Mesenchymal stem cell (in vitro differentiated cells and primary cell): Measurements from ENCODE around the gene CELSR1.

Source experiments
- DNase-seq: peaks from one replicate; pipeline ENCODE4 v3.0.0-alpha.2; 2013
- H2AFZ ChIP-seq: one replicate; pipeline ENCODE4 v1.6.1; 2013; ENCODE audit warnings: low read depth, mild to moderate bottlenecking, control low read depth, inconsistent platforms, low read length, moderate library complexity
- H2AK5ac ChIP-seq: 2 replicates; pipeline ENCODE4 v1.6.1; 2013; ENCODE audit warnings: low read length, moderate library complexity, mild to moderate bottlenecking, inconsistent platforms; ENCODE audit not compliant: severe bottlenecking
- H2BK120ac ChIP-seq: one replicate; pipeline ENCODE4 v1.6.1; 2013; ENCODE audit warnings: low read depth, mild to moderate bottlenecking, inconsistent platforms, low read length, moderate library complexity
- H2BK12ac ChIP-seq, 2 experiments: one replicate each; pipeline ENCODE4 v1.6.1; 2013; ENCODE audit warnings: inconsistent platforms in 2 of 2, low read length in 2 of 2, mild to moderate bottlenecking in 2 of 2, moderate library complexity in 2 of 2, control low read depth in 1 of 2
- H2BK15ac ChIP-seq: one replicate; pipeline ENCODE4 v1.6.1; 2013; ENCODE audit warnings: mild to moderate bottlenecking, low read depth, inconsistent platforms; ENCODE audit not compliant: poor library complexity, severe bottlenecking
- H2BK5ac ChIP-seq: 2 replicates; pipeline ENCODE4 v1.6.1; 2013; ENCODE audit warnings: low read depth, mild to moderate bottlenecking, low read length, control low read depth, inconsistent platforms; ENCODE audit not compliant: poor library complexity, severe bottlenecking
- H3K14ac ChIP-seq, 2 experiments: one replicate each; pipeline ENCODE4 v1.6.1; 2013; ENCODE audit warnings: inconsistent platforms in 2 of 2, low read length in 2 of 2, control low read depth in 1 of 2, mild to moderate bottlenecking in 1 of 2, moderate library complexity in 1 of 2
- H3K18ac ChIP-seq, 2 experiments: one replicate each; pipeline ENCODE4 v1.6.1; 2013; ENCODE audit warnings: inconsistent platforms in 2 of 2, low read length in 2 of 2, control low read depth in 1 of 2, low read depth in 1 of 2, mild to moderate bottlenecking in 1 of 2
- H3K23ac ChIP-seq, 2 experiments: one replicate each; pipeline ENCODE4 v1.6.1; 2013; ENCODE audit warnings: inconsistent platforms in 2 of 2, low read length in 2 of 2, mild to moderate bottlenecking in 2 of 2, moderate library complexity in 2 of 2, control low read depth in 1 of 2
- H3K27ac ChIP-seq: 2 replicates; pipeline ENCODE4 v1.5.1; 2013; ENCODE audit warnings: mild to moderate bottlenecking, moderate library complexity, low read length, control low read depth, inconsistent platforms; ENCODE audit not compliant: poor library complexity, severe bottlenecking
- H3K27me3 ChIP-seq, 2 experiments: 2 replicates each; pipeline versions ENCODE4 v1.6.1 to v1.7.0; 2013; ENCODE audit warnings: low read length in 2 of 2, mild to moderate bottlenecking in 2 of 2, moderate library complexity in 2 of 2, control low read depth in 1 of 2, inconsistent platforms in 1 of 2; ENCODE audit not compliant: control insufficient read depth in 1 of 2, insufficient read depth in 1 of 2
- H3K36me3 ChIP-seq, 2 experiments: 2 replicates each; pipeline versions ENCODE4 v1.6.1 to v1.7.0; 2013; ENCODE audit warnings: low read length in 2 of 2, control low read depth in 1 of 2, inconsistent platforms in 1 of 2, low read depth in 1 of 2, mild to moderate bottlenecking in 1 of 2; ENCODE audit not compliant: insufficient read depth in 2 of 2, control insufficient read depth in 1 of 2
- H3K4ac ChIP-seq, 2 experiments: one replicate each; pipeline ENCODE4 v1.6.1; 2013; ENCODE audit warnings: inconsistent platforms in 2 of 2, low read length in 2 of 2, mild to moderate bottlenecking in 2 of 2, moderate library complexity in 2 of 2, control low read depth in 1 of 2, low read depth in 1 of 2
- H3K4me1 ChIP-seq: 2 replicates; pipeline ENCODE4 v1.6.1; 2013; ENCODE audit warnings: low read depth, low read length, control low read depth; ENCODE audit not compliant: control insufficient read depth, insufficient read depth
- H3K4me2 ChIP-seq: 2 replicates; pipeline ENCODE4 v1.6.1; 2013; ENCODE audit warnings: low read length, mild to moderate bottlenecking, inconsistent platforms; ENCODE audit not compliant: poor library complexity, severe bottlenecking
- H3K4me3 ChIP-seq, 2 experiments: 2 replicates each; pipeline versions ENCODE4 v1.5.1 to v1.7.0; 2013; ENCODE audit warnings: low read length in 2 of 2, mild to moderate bottlenecking in 2 of 2, control low read depth in 1 of 2, low read depth in 1 of 2; ENCODE audit not compliant: insufficient read depth in 1 of 2
- H3K79me1 ChIP-seq: replicated peaks from 2 replicates; pipeline ENCODE4 v1.6.1; 2013; ENCODE audit warnings: mild to moderate bottlenecking, control low read depth, low read length, inconsistent platforms; ENCODE audit not compliant: poor library complexity, severe bottlenecking
- H3K9ac ChIP-seq: 2 replicates; pipeline ENCODE4 v1.7.0; 2013; ENCODE audit warnings: mild to moderate bottlenecking, low read length, moderate library complexity
- H3K9me3 ChIP-seq: 2 replicates; pipeline ENCODE4 v1.7.0; 2013; ENCODE audit warnings: mild to moderate bottlenecking, low read length; ENCODE audit not compliant: control insufficient read depth
- H4K8ac ChIP-seq: one replicate; pipeline ENCODE4 v1.6.1; 2013; ENCODE audit warnings: inconsistent platforms, mild to moderate bottlenecking, low read length, moderate library complexity
- H4K91ac ChIP-seq: one replicate; pipeline ENCODE4 v1.6.1; 2013; ENCODE audit warnings: mild to moderate bottlenecking, low read length, inconsistent platforms
- WGBS: methylation state at CpG from one replicate; pipeline ENCODE4 v1.1.7; 2013; ENCODE audit warnings: mixed read lengths; 5-methylcytosine and 5-hydroxymethylcytosine counted together

Gene CELSR1

DNA sequence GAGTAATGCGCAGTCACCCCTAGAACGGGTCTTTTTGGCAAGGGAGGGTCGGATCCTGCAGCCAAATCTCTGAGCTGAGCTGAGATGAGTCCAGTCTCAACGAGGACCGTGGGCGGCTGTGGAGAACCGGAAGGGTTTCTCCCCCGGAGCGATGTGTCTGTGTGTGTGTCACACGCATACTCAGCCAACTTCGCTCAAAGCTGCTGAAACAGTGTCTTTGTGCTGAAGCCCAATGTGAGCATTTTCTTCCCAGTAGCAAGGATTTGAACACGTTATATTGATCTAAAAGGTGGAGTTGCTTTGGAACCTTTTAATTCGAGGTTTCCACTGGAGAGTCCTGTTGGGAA is 1.4 kb upstream of the CELSR1 start:
- no peak overlapping the region for H2AK5ac ChIP-seq
- H2BK5ac ChIP-seq, result no peak overlapping the region
- DNase-seq, result no peak
- peak overlapping the region; percentile 72 to 73 for H3K4me3 ChIP-seq
- H3K9me3 ChIP-seq, result no peaks in the 10 kb centered on the region
- no peak overlapping the region for H3K27ac ChIP-seq
- peaks cover 0 to 25% of the 10 kb centered on the region in 2 experiments for H3K36me3 ChIP-seq
- 37% methylated on average over 13 of the region's 13 CpGs for WGBS
- H3K9ac ChIP-seq, result peak overlapping the region; percentile 71
- no peak overlapping the region for H2BK12ac ChIP-seq
- no peak overlapping the region for H3K14ac ChIP-seq
- peak overlapping the region; percentile 96 for H3K4me2 ChIP-seq
- no peak overlapping the region for H2BK120ac ChIP-seq
- H3K4ac ChIP-seq, result no peak overlapping the region
- peaks cover 29% of the 10 kb centered on the region for H3K79me1 ChIP-seq
- no peak overlapping the region for H3K18ac ChIP-seq
- no peak overlapping the region for H4K8ac ChIP-seq
- no peak overlapping the region for H4K91ac ChIP-seq
- H3K23ac ChIP-seq, result no peak overlapping the region
- H2BK15ac ChIP-seq, result no peak overlapping the region
- H3K4me1 ChIP-seq, result peaks cover 31% of the 10 kb centered on the region
- H3K27me3 ChIP-seq, result peaks cover 4 to 20% of the 10 kb centered on the region in 2 experiments
- no peak overlapping the region for H2AFZ ChIP-seq

DNA sequence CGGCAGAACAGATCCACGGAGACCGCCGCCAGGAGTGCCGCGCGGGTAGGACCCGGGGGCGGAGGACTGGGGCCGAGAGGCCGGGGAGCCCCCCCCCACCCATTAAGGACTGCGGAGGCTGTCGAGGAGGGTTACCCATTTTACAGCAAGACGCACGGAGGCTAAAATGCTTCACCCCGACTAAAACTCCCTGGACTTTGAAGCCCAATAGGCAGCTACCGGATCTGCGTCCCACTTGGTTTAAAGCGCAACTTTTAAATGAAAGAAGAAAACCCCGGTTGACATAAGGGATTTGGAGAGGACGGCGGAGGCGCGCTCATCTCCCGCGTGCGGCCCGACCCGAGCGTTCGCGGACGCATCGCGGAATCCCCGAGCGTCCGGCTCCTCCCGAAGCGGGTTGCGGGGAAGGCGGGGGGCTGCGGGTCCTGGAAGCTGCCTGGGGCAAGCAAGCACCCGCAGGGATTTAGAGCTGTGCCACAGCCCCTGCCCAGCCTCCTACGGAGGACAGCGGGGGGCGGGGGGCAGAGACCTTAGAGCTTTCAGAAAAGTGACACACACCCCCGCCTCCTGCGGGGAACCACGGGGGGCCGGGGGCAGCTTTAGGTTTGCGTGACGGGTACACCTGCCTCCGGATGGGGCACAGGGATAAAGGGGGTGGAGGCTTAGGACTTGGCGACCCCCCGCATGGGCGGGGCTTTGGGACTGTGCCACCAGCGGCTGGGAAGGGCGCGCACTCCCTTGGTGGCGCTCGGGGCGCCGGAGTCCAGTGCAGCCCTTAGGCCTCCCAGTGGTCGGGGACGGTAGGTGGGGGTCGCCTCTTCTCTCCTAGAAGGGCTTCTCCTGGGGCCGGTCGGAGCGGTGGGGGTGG is 760 bp upstream of the CELSR1 start:
- WGBS, result 4% methylated on average over 70 of the region's 70 CpGs
- Histone ChIP-seq H3K9ac (peak overlapping the region; percentile 71), H2BK120ac (no peak overlapping the region), H2BK12ac (no peak overlapping the region), H2AFZ (no peak overlapping the region), H2BK5ac (no peak overlapping the region), H4K8ac (no peak overlapping the region), H3K4me2 (peak overlapping the region; percentile 96), H3K27me3 (peaks cover 4 to 20% of the 10 kb centered on the region in 2 experiments), H3K18ac (no peak overlapping the region), H2AK5ac (no peak overlapping the region), H3K9me3 (no peaks in the 10 kb centered on the region), H3K14ac (no peak overlapping the region), H3K79me1 (peaks cover 33% of the 10 kb centered on the region), H3K36me3 (peaks cover 0 to 31% of the 10 kb centered on the region in 2 experiments), H3K4me1 (peaks cover 35% of the 10 kb centered on the region), H3K23ac (no peak overlapping the region), H3K4ac (no peak overlapping the region), H4K91ac (no peak overlapping the region), H3K27ac (no peak overlapping the region), H3K4me3 (peak overlapping the region; percentile 72 to 73), H2BK15ac (no peak overlapping the region)
- DNase-seq, result no peak

DNA sequence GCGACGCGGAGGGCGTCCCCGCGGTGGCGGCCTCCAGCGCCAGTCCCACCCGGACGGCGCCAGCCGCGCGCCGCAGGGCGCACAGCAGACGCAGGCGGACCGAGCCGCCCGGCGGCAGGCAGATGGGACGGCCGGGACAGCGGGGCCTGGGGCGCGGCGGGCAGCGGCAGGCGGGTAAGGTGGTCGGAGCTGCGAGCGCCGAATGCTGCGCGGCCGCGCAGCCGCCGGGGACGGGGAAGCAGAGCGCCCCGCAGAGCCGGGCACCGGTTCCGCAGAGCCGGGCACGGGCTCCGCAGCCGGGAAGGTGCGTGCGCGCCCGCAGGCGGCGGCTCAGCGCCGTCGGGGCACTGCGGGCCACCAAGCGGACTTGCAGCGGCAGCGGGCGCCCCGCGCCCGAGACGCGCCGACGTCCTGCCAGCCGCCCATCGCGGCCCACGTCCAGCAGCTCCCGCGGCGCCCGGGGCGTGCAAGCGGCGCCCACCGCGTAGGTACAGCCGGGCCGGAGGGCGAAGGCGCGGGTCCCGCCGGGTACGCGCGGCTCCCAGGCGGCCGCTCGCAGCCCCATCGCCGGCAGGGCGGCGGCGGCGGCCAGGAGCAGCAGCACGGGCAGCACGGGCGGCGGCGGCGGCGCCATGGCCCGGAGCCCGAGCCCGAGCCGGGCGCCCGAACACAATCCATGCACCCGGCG is 739 bp downstream of the CELSR1 start:
- Histone ChIP-seq H3K4ac (no peak overlapping the region), H3K18ac (no peak overlapping the region), H3K9me3 (no peaks in the 10 kb centered on the region), H3K23ac (no peak overlapping the region), H3K14ac (no peak overlapping the region), H2BK5ac (no peak overlapping the region), H2AK5ac (no peak overlapping the region), H2BK120ac (no peak overlapping the region), H3K4me2 (peak overlapping the region; percentile 73), H3K27me3 (peaks cover 4 to 20% of the 10 kb centered on the region in 2 experiments), H4K8ac (no peak overlapping the region), H3K79me1 (peaks cover 36% of the 10 kb centered on the region), H3K9ac (no peak overlapping the region), H2BK15ac (no peak overlapping the region), H2BK12ac (no peak overlapping the region), H3K4me1 (peaks cover 36% of the 10 kb centered on the region), H4K91ac (no peak overlapping the region), H3K27ac (no peak overlapping the region), H2AFZ (no peak overlapping the region), H3K4me3 (peak overlapping the region in 1 of 2 experiments; percentile 73), H3K36me3 (peaks cover 0 to 32% of the 10 kb centered on the region in 2 experiments)
- DNase-seq, result no peak
- 3% methylated on average over 65 of the region's 118 CpGs for WGBS

DNA sequence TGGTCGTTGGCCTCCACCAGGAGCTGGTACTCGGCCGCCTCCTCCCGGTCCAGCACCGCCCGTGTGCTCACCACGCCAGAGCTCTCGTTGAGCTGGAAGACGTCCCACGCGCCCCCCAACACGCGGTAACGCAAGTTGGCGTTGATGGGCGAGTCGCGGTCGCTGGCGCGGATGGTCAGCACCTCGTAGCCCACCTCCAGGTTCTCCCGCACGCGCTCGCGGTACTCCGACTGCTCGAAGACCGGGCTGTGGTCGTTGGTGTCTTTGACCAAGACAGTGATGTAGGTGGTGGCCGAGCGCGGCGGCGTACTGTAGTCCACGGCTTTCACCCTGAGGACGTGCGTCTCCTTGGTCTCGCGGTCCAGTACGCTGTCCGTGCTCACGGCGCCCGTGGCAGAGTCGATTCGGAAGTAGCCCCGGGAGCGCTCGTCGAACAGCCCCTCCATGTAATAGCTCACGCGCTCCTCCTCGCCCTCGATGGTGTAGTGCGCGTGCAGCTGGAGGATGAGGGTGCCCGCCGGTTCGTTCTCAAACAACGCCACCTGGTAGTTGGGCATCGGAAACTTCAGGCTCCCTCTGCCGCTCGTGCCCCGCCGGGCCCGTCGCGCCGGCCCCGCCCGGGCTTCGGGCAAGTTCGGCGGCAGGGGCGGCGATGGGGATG is 1.4 kb downstream of the CELSR1 start:
- no peak overlapping the region for H2BK5ac ChIP-seq
- no peak for DNase-seq
- H3K9ac ChIP-seq, result no peak overlapping the region
- no peak overlapping the region for H3K27ac ChIP-seq
- no peak overlapping the region for H2AFZ ChIP-seq
- peak overlapping the region in 1 of 2 experiments; percentile 73 for H3K4me3 ChIP-seq
- H3K18ac ChIP-seq, result no peak overlapping the region
- peaks cover 36% of the 10 kb centered on the region for H3K4me1 ChIP-seq
- H3K27me3 ChIP-seq, result peaks cover 4 to 20% of the 10 kb centered on the region in 2 experiments
- H2BK15ac ChIP-seq, result no peak overlapping the region
- 69% methylated on average over 78 of the region's 78 CpGs for WGBS
- peaks cover 0 to 32% of the 10 kb centered on the region in 2 experiments for H3K36me3 ChIP-seq
- H3K4me2 ChIP-seq, result peak overlapping the region; percentile 73
- no peak overlapping the region for H2AK5ac ChIP-seq
- no peaks in the 10 kb centered on the region for H3K9me3 ChIP-seq
- H2BK12ac ChIP-seq, result no peak overlapping the region
- peaks cover 36% of the 10 kb centered on the region for H3K79me1 ChIP-seq
- H4K8ac ChIP-seq, result no peak overlapping the region
- no peak overlapping the region for H3K23ac ChIP-seq
- no peak overlapping the region for H2BK120ac ChIP-seq
- H3K4ac ChIP-seq, result no peak overlapping the region
- H3K14ac ChIP-seq, result no peak overlapping the region
- H4K91ac ChIP-seq, result no peak overlapping the region
